ENCODE results near the gene CYB561.

Gene CYB561

GRCh38 chr17:63447471-63448009, 1.4 kb upstream of the CYB561 start:
- DNase-seq: no peak

DNA sequence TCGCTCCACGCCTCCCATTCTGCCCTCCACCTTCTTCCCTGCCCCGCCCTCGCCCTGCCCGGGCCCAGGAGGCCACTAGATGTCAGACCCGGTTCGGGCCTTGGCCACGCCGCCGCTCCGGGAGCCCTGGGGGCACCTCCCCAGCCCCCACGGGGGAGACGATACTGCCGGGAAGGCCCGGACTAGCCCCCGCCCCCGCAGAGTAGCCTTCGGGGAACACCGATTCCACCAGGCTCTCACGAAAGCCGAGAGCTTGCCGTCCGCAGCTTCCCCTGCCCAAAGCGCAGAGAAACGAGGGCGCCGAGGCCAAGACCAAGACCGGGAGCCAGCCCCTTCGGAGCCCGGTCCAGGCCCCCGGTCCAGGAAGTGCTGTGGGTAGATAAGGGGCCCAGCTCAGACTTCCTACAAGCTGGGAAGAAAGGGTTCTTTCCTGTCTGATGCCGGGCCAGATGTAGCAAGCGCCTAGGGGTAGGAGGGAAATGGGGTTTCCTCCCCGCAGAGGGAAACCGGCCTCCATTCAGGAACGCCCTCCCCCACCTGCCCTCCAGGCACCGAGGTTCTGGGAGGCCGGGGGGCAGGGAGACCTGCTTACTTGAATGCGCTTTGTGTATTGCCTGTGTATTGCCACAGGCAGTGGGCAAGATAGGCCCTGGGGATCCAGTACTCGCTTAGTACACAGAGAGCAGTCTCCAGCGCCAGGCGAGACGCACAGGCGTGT, 806 bp upstream of the CYB561 start:
- DNase-seq: peak in 1 of 2 experiments; percentile 19

GRCh38 chr17:63445571-63445953, 544 bp downstream of the CYB561 start:
- DNase-seq: no peak

DNA sequence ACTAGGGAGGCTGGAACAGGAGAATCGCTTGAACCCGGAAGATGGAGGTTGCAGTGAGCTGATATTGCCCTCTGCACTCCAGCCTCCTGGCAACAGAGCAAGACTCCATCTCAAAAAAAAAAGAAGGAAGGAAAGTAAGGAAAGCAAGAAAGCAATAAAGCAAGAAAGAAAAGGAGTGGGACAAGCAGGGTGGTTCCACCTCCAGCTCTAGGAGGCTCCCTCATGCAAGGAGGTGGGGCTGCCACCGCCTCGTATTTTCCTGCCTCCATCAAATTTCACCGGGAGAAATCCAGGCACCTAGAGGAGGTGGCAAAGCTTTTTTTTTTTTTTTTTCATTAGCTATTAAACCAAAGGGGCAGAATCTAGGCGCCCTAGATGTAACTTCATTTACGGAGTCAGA, 1.0 kb downstream of the CYB561 start:
- no peak for DNase-seq

- no peak for DNase-seq
These were observed 1.6 kb downstream of the CYB561 start for GRCh38 chr17:63444457-63444856.

- no peak for DNase-seq
These were observed 3.1 kb downstream of the CYB561 start for GRCh38 chr17:63443053-63443452.

- no peak for DNase-seq
These were observed 3.5 kb downstream of the CYB561 start for GRCh38 chr17:63442549-63443035.

- DNase-seq: no peak
These were observed 4.0 kb downstream of the CYB561 start for GRCh38 chr17:63442074-63442473.

- no peak for DNase-seq
These were observed 4.5 kb downstream of the CYB561 start for GRCh38 chr17:63441654-63442053.

DNA sequence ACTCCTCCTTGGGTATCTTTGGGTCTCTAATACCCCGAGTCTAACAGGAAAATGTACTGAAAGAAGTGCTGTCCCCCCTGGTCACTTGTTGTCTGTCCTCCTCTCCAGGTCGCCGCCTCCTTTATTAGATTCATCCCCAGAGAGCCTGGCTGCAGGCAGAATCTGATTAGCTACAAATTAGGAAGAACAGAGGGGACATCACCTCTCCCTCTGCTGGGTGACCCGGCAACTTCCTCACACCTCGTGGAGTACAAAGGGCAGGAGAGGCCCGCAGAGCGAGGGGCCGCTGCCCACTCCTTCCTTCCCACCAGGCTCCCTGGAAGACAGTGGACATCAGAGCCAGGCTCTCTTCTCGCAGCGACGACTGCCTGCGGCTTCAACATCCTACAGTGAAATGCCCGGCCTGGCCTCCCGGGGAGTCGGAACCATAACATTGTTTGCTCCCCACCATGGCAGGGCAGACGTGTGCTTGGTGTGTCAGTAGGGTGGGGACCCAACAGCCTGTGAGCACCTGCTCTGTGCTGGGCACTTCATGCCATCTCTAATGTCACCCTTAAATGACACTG, 5.3 kb downstream of the CYB561 start:
- no peak for DNase-seq

DNA sequence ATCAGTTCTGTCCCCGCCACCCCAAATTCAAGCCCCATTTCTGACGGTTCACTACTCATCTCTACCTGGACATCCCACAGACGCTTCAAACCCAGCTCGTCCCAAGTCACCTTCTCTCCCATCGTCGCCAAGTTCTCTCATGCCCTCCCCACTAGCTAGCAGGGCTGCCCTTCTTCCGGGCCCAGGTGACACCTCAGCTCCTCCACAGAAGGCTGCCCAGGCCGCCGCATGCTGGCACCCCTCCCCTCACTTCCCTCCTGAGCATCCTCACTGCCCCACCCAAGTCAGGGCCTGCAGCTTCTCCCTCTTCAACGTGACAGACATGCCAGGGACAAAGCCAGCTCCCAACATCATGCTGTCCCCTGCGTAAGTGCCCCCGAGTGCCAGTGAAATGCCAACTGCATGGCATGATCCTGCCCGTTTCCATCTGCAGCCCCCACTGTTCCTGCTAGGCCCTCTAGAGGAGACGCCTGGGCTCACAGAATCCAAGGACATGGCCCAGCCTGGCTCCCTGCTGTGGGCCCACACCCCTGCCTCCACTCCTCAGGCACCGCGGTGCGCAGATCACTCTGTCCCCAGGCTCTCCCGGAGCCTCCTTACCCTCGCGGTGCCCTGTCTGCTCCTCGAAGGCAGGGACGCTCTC, 5.9 kb downstream of the CYB561 start:
- no peak for DNase-seq

- no peak for DNase-seq
These were observed 6.4 kb downstream of the CYB561 start for GRCh38 chr17:63439687-63440086.

- no peak for DNase-seq
These were observed 7.7 kb downstream of the CYB561 start for GRCh38 chr17:63438092-63439051.

DNA sequence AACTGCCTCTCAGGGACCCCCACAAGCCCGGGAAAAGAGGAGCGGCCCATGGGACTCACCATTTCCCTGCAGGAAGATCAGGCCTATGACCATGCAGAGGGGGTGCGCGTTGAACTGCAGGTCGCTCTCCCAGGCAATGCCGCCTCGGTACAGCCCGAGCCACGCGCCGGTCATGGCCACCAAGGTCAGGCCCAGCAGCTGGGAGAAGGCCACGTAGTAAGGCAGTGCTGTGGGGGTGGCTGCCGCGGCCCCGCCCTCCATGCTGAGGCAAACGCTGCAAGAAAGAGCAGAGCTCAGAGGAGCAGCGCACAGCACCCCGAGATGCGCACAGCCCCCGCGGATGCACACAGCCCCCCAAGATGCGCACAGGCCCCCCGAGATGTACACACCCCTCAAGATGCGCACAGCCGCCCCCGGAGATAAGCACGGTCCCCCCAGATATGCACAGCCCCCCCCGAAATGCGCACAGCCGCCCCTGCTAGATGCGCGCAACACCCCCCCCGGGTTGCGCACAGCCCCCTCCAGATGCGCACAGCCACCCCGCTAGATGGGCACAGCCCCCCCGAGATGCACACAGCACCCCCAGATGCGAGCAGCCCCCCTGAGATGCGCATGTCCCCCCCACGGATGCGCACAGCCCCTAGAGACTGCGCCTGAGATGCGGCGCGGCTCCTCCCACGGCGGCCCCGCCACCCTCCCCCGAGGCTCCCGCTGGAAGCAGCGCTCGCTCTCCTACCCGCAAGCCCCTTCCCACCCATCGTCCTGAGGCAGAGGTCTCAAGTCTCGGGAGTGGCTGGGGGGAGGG, 8.6 kb downstream of the CYB561 start:
- DNase-seq: no peak

GRCh38 chr17:63436523-63437110, 9.5 kb downstream of the CYB561 start:
- DNase-seq: no peak

DNA sequence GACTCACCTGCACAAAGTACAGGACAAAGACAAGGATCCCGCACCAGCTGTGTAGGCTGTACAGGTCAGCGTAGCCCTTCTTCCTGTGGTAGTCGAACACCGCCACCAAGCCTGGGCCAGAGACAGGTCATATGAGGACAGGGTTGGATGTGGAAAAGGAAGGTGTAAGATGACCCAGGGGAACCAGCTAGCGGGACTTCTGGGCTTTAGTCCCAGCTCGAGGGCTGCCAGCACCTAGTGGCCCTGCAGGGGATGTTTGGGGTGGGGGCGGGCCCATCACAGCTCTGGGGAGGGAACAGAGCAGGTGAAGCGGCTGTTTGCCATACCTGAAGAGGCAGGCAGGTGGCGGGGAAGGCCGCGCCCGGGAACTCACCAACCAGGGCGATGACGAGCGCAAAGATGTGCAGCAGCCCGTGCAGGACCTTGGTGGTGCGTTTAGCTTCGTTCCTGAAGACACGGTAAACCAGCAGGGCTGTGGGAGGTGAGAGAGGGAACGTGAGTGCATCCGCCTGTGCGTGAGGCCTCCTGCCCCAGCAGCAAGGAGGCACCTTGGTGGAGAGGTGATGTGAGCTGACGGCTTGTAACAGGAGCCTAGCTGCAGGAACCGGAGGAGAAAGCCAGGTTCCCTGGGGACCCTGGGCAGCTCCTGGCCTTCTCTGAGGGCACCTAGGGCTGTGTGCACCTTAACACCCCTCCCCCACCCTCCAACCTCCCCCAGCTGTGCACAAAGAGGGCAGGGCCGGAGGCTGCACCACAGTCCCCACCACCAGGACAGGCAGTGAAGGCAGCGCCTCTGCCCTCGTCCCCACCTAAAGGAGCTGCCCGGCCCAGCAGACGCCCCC, 10.2 kb downstream of the CYB561 start:
- DNase-seq: no peak

DNA sequence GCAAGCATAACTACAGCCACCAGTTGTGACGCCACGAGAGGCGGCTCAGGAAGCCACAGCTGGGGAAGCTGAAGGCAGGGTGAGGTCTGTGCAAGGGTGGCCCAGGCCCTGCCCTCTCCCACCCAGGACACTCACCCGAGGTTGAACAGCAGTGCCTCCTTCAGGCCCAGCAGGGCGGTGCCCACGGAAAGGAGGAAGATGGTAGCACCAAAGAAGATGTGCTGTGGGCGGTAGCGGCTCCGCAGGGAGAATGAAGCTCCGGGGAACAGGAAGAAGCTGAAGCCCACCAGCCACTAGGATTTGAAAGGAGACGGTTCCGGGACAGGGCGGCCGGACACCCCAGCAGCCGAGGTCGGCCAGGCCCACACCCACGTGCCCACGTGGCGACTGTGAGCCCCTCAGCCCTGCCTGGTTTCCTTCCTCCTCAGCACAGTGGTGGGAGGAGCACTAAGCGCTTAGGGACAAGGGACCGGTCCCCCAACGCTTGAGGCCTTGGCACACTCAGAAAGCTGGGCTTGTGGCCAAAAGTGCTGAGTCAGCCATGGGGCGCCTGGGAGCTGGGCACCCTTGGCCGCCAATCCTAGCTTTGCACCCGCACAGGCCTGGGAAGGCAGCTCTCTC, 11.0 kb downstream of the CYB561 start:
- DNase-seq: peak; percentile 22 to 78

DNA sequence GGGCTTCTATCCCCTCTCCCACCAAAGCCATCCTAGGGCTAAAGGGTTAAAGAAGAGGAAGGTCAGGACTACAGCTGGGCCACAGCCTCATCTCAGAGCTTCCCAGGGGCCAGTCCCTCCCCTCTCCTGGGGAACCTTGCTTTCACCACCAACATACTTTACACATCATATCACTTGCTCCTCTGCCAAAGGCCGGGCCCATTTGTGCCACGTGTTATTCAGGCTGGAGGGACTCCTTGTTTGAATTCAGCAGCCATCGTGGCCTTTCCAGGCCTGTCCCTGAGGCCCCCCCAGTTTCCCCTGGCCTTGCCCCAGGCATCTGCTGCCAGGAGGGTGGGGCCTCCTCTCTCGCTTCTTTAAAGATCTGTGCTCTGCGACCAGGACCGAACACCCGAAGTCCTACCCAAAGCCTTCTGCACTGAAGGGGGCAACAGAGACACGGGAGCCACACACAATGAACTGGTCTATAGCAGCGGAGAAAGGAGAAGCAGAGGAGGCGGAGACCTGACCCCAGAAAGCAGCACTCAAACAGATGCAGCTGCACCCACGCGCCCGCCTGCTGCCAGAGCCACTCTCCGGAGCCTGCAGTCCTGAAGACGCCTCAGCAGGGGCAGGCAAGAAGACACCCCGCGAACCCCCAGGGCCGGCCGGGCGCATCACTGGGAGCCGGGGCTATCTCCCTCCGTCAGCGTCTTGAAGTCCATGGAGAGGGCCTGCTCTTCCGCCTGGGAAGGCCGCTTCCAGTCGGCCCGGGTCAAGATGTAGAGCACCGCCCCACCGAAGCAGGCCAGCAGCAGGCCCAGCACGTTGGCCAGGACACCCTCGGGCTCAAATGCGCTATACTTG, 12.1 kb downstream of the CYB561 start:
- DNase-seq: peak in 1 of 2 experiments; percentile 12
